Measurements from ENCODE around the gene CHST4.
"Not testable (repeated sequence)": the region's sequence is repeated elsewhere in the genome, so short reads cannot be mapped to it uniquely, and the experiment has no call there.

The CHST4 gene

DNA sequence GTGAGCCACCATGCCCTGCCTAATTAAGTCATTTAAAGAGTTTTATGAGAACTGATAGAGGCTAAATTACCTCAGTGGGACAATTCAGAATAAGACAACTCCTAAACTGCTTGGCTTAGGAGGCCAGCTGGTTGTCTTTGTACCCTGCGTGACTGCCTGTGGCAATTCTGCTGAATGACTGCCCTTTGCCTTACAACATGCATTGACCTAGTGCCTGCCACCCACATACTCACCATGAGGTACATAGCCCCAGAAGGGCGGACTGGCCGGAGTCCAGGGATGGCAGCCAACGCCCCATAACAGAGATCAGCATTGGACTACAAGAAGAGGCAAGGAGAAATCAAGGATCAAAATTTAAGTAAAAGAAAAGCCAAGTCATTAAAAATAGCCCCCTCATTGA, 43.4 kb downstream of the CHST4 start:
- no peak for DNase-seq (ENCODE audit: low read depth, low spot score)
- POLR2A ChIA-PET = no interaction called here
- TF ChIP-seq, protein P1, sequence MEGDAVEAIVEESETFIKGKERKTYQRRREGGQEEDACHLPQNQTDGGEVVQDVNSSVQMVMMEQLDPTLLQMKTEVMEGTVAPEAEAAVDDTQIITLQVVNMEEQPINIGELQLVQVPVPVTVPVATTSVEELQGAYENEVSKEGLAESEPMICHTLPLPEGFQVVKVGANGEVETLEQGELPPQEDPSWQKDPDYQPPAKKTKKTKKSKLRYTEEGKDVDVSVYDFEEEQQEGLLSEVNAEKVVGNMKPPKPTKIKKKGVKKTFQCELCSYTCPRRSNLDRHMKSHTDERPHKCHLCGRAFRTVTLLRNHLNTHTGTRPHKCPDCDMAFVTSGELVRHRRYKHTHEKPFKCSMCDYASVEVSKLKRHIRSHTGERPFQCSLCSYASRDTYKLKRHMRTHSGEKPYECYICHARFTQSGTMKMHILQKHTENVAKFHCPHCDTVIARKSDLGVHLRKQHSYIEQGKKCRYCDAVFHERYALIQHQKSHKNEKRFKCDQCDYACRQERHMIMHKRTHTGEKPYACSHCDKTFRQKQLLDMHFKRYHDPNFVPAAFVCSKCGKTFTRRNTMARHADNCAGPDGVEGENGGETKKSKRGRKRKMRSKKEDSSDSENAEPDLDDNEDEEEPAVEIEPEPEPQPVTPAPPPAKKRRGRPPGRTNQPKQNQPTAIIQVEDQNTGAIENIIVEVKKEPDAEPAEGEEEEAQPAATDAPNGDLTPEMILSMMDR (IDR thresholded peaks at IDR 0.05; ENCODE audit: insufficient read depth, low read length, missing control alignments) = no peak
- CTCF ChIA-PET = no interaction called here
- no peak overlapping the region for H3K4me3 ChIP-seq (ENCODE audit: low read depth, low read length)

DNA sequence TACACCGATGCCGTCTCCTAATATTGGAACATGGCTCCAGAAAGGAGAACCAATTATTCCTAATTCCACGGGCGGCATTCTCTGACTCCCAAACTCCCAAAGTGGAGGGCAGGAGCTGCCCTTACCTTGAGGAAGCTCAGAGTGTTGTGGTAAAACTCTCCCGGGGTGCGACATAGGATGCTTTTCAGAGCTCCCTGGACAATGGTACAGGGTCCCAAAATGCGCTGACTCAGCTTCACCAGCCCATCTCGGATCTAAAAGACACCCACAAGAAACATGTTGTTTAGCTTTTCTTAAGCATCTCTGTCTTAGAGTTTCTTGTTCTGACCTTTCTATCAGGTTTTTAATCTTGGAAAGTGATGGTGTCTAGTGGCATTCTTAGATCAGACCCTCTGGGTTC, 43.9 kb downstream of the CHST4 start:
- CTCF ChIA-PET = interaction anchor here (2.2 kb wide), 1 partner anchor 41 kb away, joined by 10 read pairs; no protein-coding TSS in a partner anchor
- H3K4me3 ChIP-seq (ENCODE audit: low read depth, low read length) = no peak overlapping the region
- POLR2A ChIA-PET = no interaction called here
- DNase-seq (ENCODE audit: low read depth, low spot score) = no peak
- TF ChIP-seq, protein P1 (IDR thresholded peaks at IDR 0.05; ENCODE audit: insufficient read depth, low read length, missing control alignments) = no peak

DNA sequence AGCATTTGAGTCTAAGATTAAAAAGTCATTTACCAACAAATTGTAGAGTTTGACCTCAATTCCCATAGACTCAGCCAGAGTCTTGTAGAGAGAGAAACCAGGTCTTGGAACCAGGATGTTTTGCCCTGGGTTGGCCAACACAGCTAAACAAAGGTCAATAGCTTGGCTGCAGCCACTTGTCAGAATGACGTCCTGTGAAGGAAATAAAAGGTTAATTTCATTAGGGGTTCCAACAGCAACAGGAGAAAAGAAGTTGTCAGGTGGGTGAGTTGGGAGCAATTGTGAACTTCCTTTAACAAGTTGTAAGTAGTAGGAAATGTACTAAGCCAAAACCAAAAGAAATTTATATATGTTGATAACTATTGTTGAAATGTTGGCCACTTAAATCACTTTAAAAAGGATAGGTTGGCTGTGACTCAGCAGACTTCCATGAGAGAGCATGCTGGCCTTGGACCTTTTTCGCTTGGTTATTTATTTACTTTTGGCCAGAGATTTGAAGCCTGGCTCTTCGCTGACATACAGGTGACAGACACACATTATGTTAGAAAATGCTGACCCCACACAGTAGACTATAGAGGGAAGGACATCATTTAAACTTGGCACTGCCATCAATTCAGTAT, 46.4 kb downstream of the CHST4 start:
- no peak overlapping the region for H3K4me3 ChIP-seq (ENCODE audit: low read depth, low read length)
- ChIA-PET CTCF (no interaction called here), POLR2A (no interaction called here)
- DNase-seq (ENCODE audit: low read depth, low spot score) = no peak
- TF ChIP-seq, protein P1 (IDR thresholded peaks at IDR 0.05; ENCODE audit: insufficient read depth, low read length, missing control alignments) = no peak

DNA sequence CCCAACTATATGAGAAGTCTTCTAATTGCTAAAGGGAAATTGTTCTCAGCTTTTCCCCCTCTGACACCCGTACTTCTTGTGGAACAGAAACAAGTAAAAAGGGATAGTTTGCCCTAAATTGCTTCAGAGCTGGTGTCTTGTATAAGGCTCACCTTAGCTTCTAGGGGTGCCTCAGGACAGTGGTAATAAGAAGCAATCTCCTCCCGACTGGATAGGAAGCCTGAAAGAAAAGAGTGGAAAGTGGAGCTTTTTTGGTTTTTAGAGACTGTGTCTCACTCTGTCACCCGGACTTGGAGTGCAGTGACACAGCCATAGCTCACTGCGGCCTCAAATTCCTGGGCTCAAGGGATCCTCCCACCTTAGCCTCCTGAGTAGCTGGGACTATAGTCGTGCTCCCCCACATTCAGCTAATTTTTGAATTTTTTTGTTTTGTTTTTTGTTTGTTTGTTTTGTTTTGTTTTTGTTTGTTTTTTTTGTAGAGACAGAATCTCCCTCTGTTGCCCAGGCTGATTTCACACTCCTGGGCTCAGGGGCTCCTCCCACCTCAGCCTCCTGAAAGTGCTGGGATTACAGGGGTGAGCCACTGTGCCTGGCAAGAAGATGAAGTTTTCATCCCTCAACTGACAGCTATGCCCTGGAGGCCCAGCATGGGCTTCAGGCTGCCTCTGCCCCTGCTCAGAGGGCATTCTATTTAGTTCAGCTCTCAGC, 47.3 kb downstream of the CHST4 start:
- ChIA-PET CTCF (interaction anchor here (0.8 to 1.2 kb wide), 2 partner anchors 35 to 37 kb away, joined by 3 to 5 read pairs; no protein-coding TSS in a partner anchor), POLR2A (interaction anchor here (0.6 kb wide), 1 partner anchor 8 kb away, joined by 3 read pairs; no protein-coding TSS in a partner anchor)
- no peak for DNase-seq (ENCODE audit: low read depth, low spot score)
- no peak overlapping the region for H3K4me3 ChIP-seq (ENCODE audit: low read depth, low read length)
- TF ChIP-seq, protein P1 (IDR thresholded peaks at IDR 0.05; ENCODE audit: insufficient read depth, low read length, missing control alignments) = no peak

DNA sequence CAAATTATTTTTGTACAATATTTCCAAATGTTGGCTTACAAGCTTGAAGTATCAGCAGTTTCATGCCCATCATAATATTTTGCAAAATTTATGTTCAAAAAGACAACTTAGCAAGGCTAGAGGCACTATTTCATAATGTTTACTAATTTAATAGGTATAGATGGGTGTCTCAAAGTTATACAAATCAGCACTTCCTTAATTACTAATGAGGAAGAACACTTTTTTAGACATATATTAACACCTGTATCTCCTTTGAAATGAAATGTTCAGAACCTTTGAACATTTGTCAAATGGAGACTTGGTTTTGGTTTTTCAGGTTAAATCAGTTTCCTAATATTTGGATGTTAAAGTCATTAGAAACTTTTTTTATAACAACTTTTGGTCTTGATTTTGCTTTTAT, 48.5 kb downstream of the CHST4 start:
- H3K4me3 ChIP-seq (ENCODE audit: low read depth, low read length) = no peak overlapping the region
- ChIA-PET CTCF (interaction anchor here (1.7 kb wide), 1 partner anchor 36 kb away, joined by 5 read pairs; no protein-coding TSS in a partner anchor), POLR2A (no interaction called here)
- DNase-seq (ENCODE audit: low read depth, low spot score) = no peak
- TF ChIP-seq, protein P1 (IDR thresholded peaks at IDR 0.05; ENCODE audit: insufficient read depth, low read length, missing control alignments) = no peak

DNA sequence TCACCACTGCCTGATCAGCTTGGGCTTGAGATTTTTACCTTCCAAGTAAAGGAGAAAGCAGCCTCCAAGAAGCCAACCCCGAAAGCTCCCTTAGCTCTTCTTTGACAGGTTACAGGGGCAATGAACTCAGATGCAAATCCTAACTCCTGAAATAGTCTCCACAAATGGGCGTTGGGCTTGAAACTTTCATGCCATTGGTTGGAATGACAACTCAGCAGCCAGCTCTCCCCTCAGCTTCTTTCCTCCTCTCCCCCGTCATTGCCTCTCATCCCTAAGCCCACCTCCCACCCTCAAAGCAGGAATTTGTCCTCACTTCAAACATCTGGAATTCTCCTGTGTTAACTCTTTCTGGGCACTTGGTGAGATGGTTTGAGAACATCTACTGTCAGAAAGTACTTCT, 50.7 kb downstream of the CHST4 start, which contains the start of gene TAT:
Gene TAT, minus strand, starts transcription at position 122 of the 400 bp plus-strand sequence. CDS start 677 bp downstream, outside the sequence.
- no peak for DNase-seq (ENCODE audit: low read depth, low spot score)
- TF ChIP-seq, protein P1 (IDR thresholded peaks at IDR 0.05; ENCODE audit: insufficient read depth, low read length, missing control alignments) = no peak
- H3K4me3 ChIP-seq (ENCODE audit: low read depth, low read length) = no peak within 1 kb of the TSS
- CTCF ChIA-PET = interaction anchor here (1.7 to 1.9 kb wide), 2 partner anchors 12 to 34 kb away, joined by 5 to 6 read pairs; no protein-coding TSS in a partner anchor
- POLR2A ChIA-PET = no interaction called here

DNA sequence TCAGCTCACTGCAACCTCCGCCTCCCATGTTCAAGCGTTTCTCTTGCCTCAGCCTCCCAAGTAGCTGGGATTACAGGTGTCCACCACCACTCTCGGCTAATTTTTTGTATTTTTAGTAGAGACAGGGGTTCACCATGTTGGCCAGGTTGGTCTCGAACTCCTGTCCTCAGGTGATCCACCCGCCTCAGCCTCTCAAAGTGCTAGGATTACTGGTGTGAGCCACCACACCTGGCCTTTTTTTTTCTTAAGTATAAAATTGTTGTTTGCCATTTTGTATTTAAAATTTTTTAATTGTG, 56.3 kb downstream of the CHST4 start:
- H3K4me3 ChIP-seq (ENCODE audit: low read depth, low read length); DNase-seq (ENCODE audit: low read depth, low spot score); POLR2A ChIA-PET: not testable (repeated sequence)
- CTCF ChIA-PET = interaction anchor here (1.3 kb wide), 1 partner anchor 29 kb away, joined by 4 read pairs; no protein-coding TSS in a partner anchor

Measured in AG04449 (cell line).